Measurements from ENCODE around the gene PTPRZ1. TPM values are rescaled to one million over a fixed set of nuclear protein-coding genes. Genes with fewer than 3 reads are reported as not detected.

The PTPRZ1 gene
- total RNA-seq, 1 experiment from 2014 or later = 0.58 TPM

DNA sequence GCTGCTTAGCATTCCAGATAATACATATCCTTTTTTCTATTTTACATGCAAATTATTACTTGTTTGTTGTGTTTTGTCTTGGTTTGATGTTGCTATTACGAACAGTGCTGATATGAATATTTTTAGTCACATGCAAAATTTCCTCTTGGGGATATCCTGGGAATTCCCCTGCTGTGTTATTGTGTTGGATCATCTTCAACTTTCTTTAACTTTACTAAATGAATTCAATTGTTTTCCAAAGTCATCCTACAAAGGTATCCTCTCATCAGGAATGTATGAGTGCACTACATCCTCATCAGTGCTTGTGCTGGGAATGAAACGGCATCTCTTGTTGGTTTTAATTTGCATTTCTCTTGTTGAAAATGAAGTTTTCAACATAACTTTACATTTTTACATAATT, 184.0 kb downstream of the PTPRZ1 start:
- Histone ChIP-seq H3K9me3 (ENCODE audit: low read depth, low read length, poor library complexity, severe bottlenecking) (no peaks in the 10 kb centered on the region), H3K4me3 (ENCODE audit: low read depth, low read length, poor library complexity, severe bottlenecking) (no peak overlapping the region), H3K36me3 (ENCODE audit: insufficient read depth, low read length, poor library complexity, severe bottlenecking) (no peaks in the 10 kb centered on the region), H3K27me3 (replicated peaks; ENCODE audit: insufficient read depth, low read depth, low read length, poor library complexity) (no peaks in the 10 kb centered on the region), H3K27ac (ENCODE audit: low read depth, low read length, poor library complexity, severe bottlenecking) (no peak overlapping the region), H3K4me1 (ENCODE audit: insufficient read depth, low read length, poor library complexity, severe bottlenecking) (no peaks in the 10 kb centered on the region)
- CTCF ChIA-PET = no interaction called here
- TF ChIP-seq, protein P1, sequence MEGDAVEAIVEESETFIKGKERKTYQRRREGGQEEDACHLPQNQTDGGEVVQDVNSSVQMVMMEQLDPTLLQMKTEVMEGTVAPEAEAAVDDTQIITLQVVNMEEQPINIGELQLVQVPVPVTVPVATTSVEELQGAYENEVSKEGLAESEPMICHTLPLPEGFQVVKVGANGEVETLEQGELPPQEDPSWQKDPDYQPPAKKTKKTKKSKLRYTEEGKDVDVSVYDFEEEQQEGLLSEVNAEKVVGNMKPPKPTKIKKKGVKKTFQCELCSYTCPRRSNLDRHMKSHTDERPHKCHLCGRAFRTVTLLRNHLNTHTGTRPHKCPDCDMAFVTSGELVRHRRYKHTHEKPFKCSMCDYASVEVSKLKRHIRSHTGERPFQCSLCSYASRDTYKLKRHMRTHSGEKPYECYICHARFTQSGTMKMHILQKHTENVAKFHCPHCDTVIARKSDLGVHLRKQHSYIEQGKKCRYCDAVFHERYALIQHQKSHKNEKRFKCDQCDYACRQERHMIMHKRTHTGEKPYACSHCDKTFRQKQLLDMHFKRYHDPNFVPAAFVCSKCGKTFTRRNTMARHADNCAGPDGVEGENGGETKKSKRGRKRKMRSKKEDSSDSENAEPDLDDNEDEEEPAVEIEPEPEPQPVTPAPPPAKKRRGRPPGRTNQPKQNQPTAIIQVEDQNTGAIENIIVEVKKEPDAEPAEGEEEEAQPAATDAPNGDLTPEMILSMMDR (conservative IDR thresholded peaks at IDR 0.05; ENCODE audit: low read depth, low read length) = no peak
- no peak for TF ChIP-seq EZH2 (IDR thresholded peaks at IDR 0.05; ENCODE audit: borderline replicate concordance, low read depth, low read length, poor library complexity, severe bottlenecking)
- no TSS peak for BruUV-seq (replicated peaks)
- DNase-seq (ENCODE audit: low spot score) = no peak
- intact Hi-C loops (cut with micrococcal nuclease; ENCODE audit: unreplicated experiment) = no loop called here
- POLR2A ChIA-PET (ENCODE audit: low non-redundant PET) = no interaction called here

DNA sequence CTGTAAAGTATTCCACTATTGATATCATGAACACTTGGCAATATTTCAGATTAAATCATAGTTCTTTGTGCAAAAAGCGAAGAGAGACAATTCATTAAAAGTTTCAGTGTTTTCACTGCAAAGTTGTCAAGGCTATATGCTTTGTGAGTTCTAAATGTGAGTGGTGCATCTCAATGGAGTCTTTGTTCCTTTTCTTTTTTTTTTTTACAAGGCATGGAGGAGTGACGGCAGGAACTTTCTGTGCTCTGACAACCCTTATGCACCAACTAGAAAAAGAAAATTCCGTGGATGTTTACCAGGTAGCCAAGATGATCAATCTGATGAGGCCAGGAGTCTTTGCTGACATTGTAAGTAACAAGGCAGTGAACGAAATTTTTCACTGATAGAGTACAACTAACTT, 186.6 kb downstream of the PTPRZ1 start:
- BruUV-seq (replicated peaks) = no TSS peak
- POLR2A ChIA-PET (ENCODE audit: low non-redundant PET) = no interaction called here
- CTCF ChIA-PET = no interaction called here
- H3K4me1 ChIP-seq (ENCODE audit: insufficient read depth, low read length, poor library complexity, severe bottlenecking) = no peaks in the 10 kb centered on the region
- no peaks in the 10 kb centered on the region for H3K9me3 ChIP-seq (ENCODE audit: low read depth, low read length, poor library complexity, severe bottlenecking)
- H3K4me3 ChIP-seq (ENCODE audit: low read depth, low read length, poor library complexity, severe bottlenecking) = no peak overlapping the region
- no peaks in the 10 kb centered on the region for H3K27me3 ChIP-seq (replicated peaks; ENCODE audit: insufficient read depth, low read depth, low read length, poor library complexity)
- H3K36me3 ChIP-seq (ENCODE audit: insufficient read depth, low read length, poor library complexity, severe bottlenecking) = no peaks in the 10 kb centered on the region
- intact Hi-C loops (cut with micrococcal nuclease; ENCODE audit: unreplicated experiment) = no loop called here
- TF ChIP-seq, protein P1 (conservative IDR thresholded peaks at IDR 0.05; ENCODE audit: low read depth, low read length) = no peak
- TF ChIP-seq EZH2 (IDR thresholded peaks at IDR 0.05; ENCODE audit: borderline replicate concordance, low read depth, low read length, poor library complexity, severe bottlenecking) = no peak
- DNase-seq (ENCODE audit: low spot score) = no peak
- H3K27ac ChIP-seq (ENCODE audit: low read depth, low read length, poor library complexity, severe bottlenecking) = no peak overlapping the region

DNA sequence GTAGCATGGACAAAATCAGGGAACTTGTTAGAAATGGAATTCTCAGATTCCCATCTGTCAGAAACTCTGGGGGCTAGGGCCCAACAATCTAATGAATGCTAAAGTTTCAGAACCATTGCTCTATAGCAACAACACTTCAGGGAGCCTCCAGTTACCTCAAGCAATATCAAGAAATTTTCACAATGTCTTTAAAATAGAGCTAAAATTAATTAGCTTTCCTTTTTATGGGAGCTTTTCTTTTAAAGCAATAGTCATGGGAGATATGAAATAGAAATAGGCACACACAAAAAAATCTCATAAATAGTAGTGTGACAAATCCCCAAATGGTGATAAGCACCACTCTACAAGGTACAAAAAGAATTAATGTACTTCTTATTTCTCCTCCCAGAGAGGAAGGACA, 190.2 kb downstream of the PTPRZ1 start:
- Histone ChIP-seq H3K9me3 (ENCODE audit: low read depth, low read length, poor library complexity, severe bottlenecking) (no peaks in the 10 kb centered on the region), H3K27me3 (replicated peaks; ENCODE audit: insufficient read depth, low read depth, low read length, poor library complexity) (no peaks in the 10 kb centered on the region), H3K27ac (ENCODE audit: low read depth, low read length, poor library complexity, severe bottlenecking) (no peak overlapping the region), H3K36me3 (ENCODE audit: insufficient read depth, low read length, poor library complexity, severe bottlenecking) (no peaks in the 10 kb centered on the region), H3K4me3 (ENCODE audit: low read depth, low read length, poor library complexity, severe bottlenecking) (no peak overlapping the region), H3K4me1 (ENCODE audit: insufficient read depth, low read length, poor library complexity, severe bottlenecking) (no peaks in the 10 kb centered on the region)
- intact Hi-C loops (cut with micrococcal nuclease; ENCODE audit: unreplicated experiment) = no loop called here
- CTCF ChIA-PET = no interaction called here
- no peak for DNase-seq (ENCODE audit: low spot score)
- BruUV-seq (replicated peaks) = no TSS peak
- POLR2A ChIA-PET (ENCODE audit: low non-redundant PET) = interaction anchor here (0.7 kb wide), 1 partner anchor 20 kb away, joined by 3 read pairs; no protein-coding TSS in a partner anchor
- TF ChIP-seq, protein P1 (conservative IDR thresholded peaks at IDR 0.05; ENCODE audit: low read depth, low read length) = no peak
- no peak for TF ChIP-seq EZH2 (IDR thresholded peaks at IDR 0.05; ENCODE audit: borderline replicate concordance, low read depth, low read length, poor library complexity, severe bottlenecking)

Data from A673 (cell line).